ENCODE measurements around the gene PBX1. TPM values are rescaled to one million over a fixed set of nuclear protein-coding genes. Genes with fewer than 3 reads are reported as not detected.

Gene PBX1
- total RNA-seq, 4 donors from 2014 or later = 33.3 to 61.8 (median 56.2) TPM

- DNase-seq (ENCODE audit: low spot score) (no peak), ATAC-seq (ENCODE audit: low FRiP score) (peak; percentile 24)
- no peak for TF ChIP-seq CTCF (IDR thresholded peaks at IDR 0.05)
Observed at GRCh38 chr1:164707868-164708331, 148.9 kb downstream of the PBX1 start.

GRCh38 chr1:164708596-164708995 is 149.6 kb downstream of the PBX1 start:
- TF ChIP-seq CTCF (IDR thresholded peaks at IDR 0.05) = no peak

GRCh38 chr1:164709126-164709525 is 150.1 kb downstream of the PBX1 start:
- no peak for TF ChIP-seq CTCF (IDR thresholded peaks at IDR 0.05)
- no peak for ATAC-seq (ENCODE audit: low FRiP score)
- DNase-seq (ENCODE audit: low spot score) = no peak

More at GRCh38 chr1:164708596-164708995, 149.6 kb downstream of the PBX1 start:
- ATAC-seq (ENCODE audit: low FRiP score) (no peak), DNase-seq (ENCODE audit: low spot score) (no peak)

GRCh38 chr1:164709541-164710278 is 150.7 kb downstream of the PBX1 start:
- ATAC-seq (ENCODE audit: low FRiP score) = no peak

GRCh38 chr1:164712131-164713036 is 153.4 kb downstream of the PBX1 start:
- TF ChIP-seq CTCF (IDR thresholded peaks at IDR 0.05) = no peak
- DNase-seq (ENCODE audit: low spot score) (no peak), ATAC-seq (ENCODE audit: low FRiP score) (peak; percentile 53)

More at GRCh38 chr1:164709541-164710278, 150.7 kb downstream of the PBX1 start:
- no peak for DNase-seq (ENCODE audit: low spot score)
- TF ChIP-seq CTCF (IDR thresholded peaks at IDR 0.05) = no peak

GRCh38 chr1:164713456-164714207 is 154.6 kb downstream of the PBX1 start:
- DNase-seq (ENCODE audit: low spot score) (no peak), ATAC-seq (ENCODE audit: low FRiP score) (no peak)
- TF ChIP-seq CTCF (IDR thresholded peaks at IDR 0.05) = no peak

All from omental fat pad (tissue), 4 donors.